AG09309 (cell line): ENCODE measurements around the gene CD276.

Experiments used
- DNase-seq: peaks from one replicate; pipeline ENCODE4 v3.0.0-alpha.2; 2010; ENCODE audit warnings: low read depth
- H3K4me3 ChIP-seq: 2 replicates; pipeline ENCODE4 v1.5.1; 2011; ENCODE audit warnings: mild to moderate bottlenecking, low read depth, low read length, moderate library complexity; ENCODE audit not compliant: control insufficient read depth
- CTCF ChIP-seq: IDR thresholded peaks from 2 replicates; pipeline ENCODE4 v1.5.1; 2011; ENCODE audit warnings: mild to moderate bottlenecking, low read depth, low read length, inconsistent platforms; ENCODE audit not compliant: insufficient read depth, control insufficient read depth; ENCODE audit errors: missing control alignments

CD276 gene

GRCh38 chr15:73750438-73750837 is 66.3 kb downstream of the CD276 start:
- no peak for TF ChIP-seq CTCF
- no peak for DNase-seq
- no peak overlapping the region for H3K4me3 ChIP-seq

- no peak for TF ChIP-seq CTCF
- DNase-seq = no peak
- H3K4me3 ChIP-seq = no peak overlapping the region
Measured at GRCh38 chr15:73750951-73751350, 66.8 kb downstream of the CD276 start.

GRCh38 chr15:73751511-73751898 is 67.3 kb downstream of the CD276 start:
- TF ChIP-seq CTCF = no peak
- H3K4me3 ChIP-seq = peak overlapping the region; percentile 25
- no peak for DNase-seq

- no peak for DNase-seq
- no peak for TF ChIP-seq CTCF
- H3K4me3 ChIP-seq = peak overlapping the region; percentile 51
Measured at GRCh38 chr15:73751899-73752805, 68.0 kb downstream of the CD276 start.

- TF ChIP-seq CTCF = no peak
- H3K4me3 ChIP-seq = peak overlapping the region; percentile 51
- no peak for DNase-seq
Measured at GRCh38 chr15:73752806-73753193, 68.6 kb downstream of the CD276 start.

GRCh38 chr15:73753250-73754130 is 69.3 kb downstream of the CD276 start, which contains the start of gene INSYN1:
Gene INSYN1, minus strand, starts transcription at chr15:73753351. Its CDS starts 2,221 bp downstream, at chr15:73751130.
- DNase-seq = no peak

More at GRCh38 chr15:73753250-73754130, 69.3 kb downstream of the CD276 start, which contains the start of gene INSYN1:
- TF ChIP-seq CTCF = no peak
- peak within 1 kb of the TSS; percentile 51 for H3K4me3 ChIP-seq
